GM18907 (cell line): ENCODE data around the gene ELMOD3.
"Not testable (repeated sequence)": the region's sequence is repeated elsewhere in the genome, so short reads cannot be mapped to it uniquely, and the experiment has no call there.

Source experiments
- ATAC-seq: cut with Tn5 transposase; IDR thresholded peaks from one replicate; pipeline ENCODE4 v1.9.1; 2021; ENCODE audit warnings: mild to moderate bottlenecking, moderate library complexity; ENCODE audit not compliant: unreplicated experiment

ELMOD3 gene

GRCh38 chr2:85439569-85439968 is 85.0 kb downstream of the ELMOD3 start:
- ATAC-seq: not testable (repeated sequence)

- no peak for ATAC-seq
Observed at GRCh38 chr2:85439986-85440385, 85.4 kb downstream of the ELMOD3 start.

- no peak for ATAC-seq
Observed at GRCh38 chr2:85440729-85441128, 86.2 kb downstream of the ELMOD3 start.
